GM23338 (cell line): Measurements from ENCODE around the gene FAHD1. TPM values are rescaled to one million over a fixed set of nuclear protein-coding genes. Genes with fewer than 3 reads are reported as not detected.
"Not testable (repeated sequence)": the region's sequence is repeated elsewhere in the genome, so short reads cannot be mapped to it uniquely, and the experiment has no call there.

Experiments used
- ATAC-seq: fragments of 200-7000 bp; cut with Tn5 transposase; 3 replicates; pipeline ENCODE4 v1.9.1; 2020
- DNase-seq: peaks from one replicate; pipeline ENCODE4 v3.0.0-alpha.2; 2015; ENCODE audit warnings: low spot score
- H2AFZ ChIP-seq: fragments of 200-600 bp; sonication (generic); 2 replicates; pipeline ENCODE4 v1.8.0; 2016; ENCODE audit warnings: antibody characterized with exemption, mild to moderate bottlenecking, moderate library complexity
- H3F3A ChIP-seq: fragments of 200-600 bp; sonication (generic); replicated peaks from 2 replicates; pipeline ENCODE4 v1.8.0; 2017; ENCODE audit warnings: antibody characterized with exemption, mixed run types, low read depth
- H3K27ac ChIP-seq: fragments of 200-600 bp; sonication (generic); 2 replicates; pipeline ENCODE4 v1.6.1; 2016; ENCODE audit warnings: low read depth
- H3K27me3 ChIP-seq: fragments of 200-600 bp; sonication (generic); 2 replicates; pipeline ENCODE4 v1.8.0; 2016; ENCODE audit warnings: mild to moderate bottlenecking, mixed run types, moderate library complexity; ENCODE audit not compliant: insufficient read depth
- H3K36me3 ChIP-seq: fragments of 200-600 bp; sonication (generic); 2 replicates; pipeline ENCODE4 v1.8.0; 2016; ENCODE audit warnings: mild to moderate bottlenecking; ENCODE audit not compliant: insufficient read depth
- H3K4me1 ChIP-seq: fragments of 200-600 bp; sonication (generic); 2 replicates; pipeline ENCODE4 v1.8.0; 2016; ENCODE audit warnings: mild to moderate bottlenecking, moderate library complexity; ENCODE audit not compliant: insufficient read depth
- H3K4me2 ChIP-seq: fragments of 200-600 bp; sonication (generic); 2 replicates; pipeline ENCODE4 v1.7.1; 2017; ENCODE audit warnings: mixed run types
- H3K4me3 ChIP-seq: fragments of 200-600 bp; sonication (generic); 2 replicates; pipeline ENCODE4 v1.6.1; 2016; ENCODE audit warnings: mixed run types
- H3K79me2 ChIP-seq: fragments of 200-600 bp; sonication (generic); replicated peaks from 2 replicates; pipeline ENCODE4 v1.8.0; 2017; ENCODE audit warnings: mild to moderate bottlenecking; ENCODE audit not compliant: insufficient read depth
- H3K9me2 ChIP-seq: fragments of 200-600 bp; sonication (generic); 2 replicates; pipeline ENCODE4 v1.8.0; 2017; ENCODE audit not compliant: insufficient read depth
- H4K20me1 ChIP-seq: fragments of 200-600 bp; sonication (generic); replicated peaks from 2 replicates; pipeline ENCODE4 v1.8.0; 2017; ENCODE audit warnings: mild to moderate bottlenecking; ENCODE audit not compliant: insufficient read depth
- H3K27ac Mint-ChIP-seq: 2 replicates; pipeline ENCODE4 v1.8.0; 2020; ENCODE audit warnings: inconsistent platforms, mild to moderate bottlenecking, moderate library complexity, mixed read lengths
- H3K27me3 Mint-ChIP-seq: 3 replicates; pipeline ENCODE4 v1.8.0; 2022; ENCODE audit warnings: low read depth, mild to moderate bottlenecking, moderate library complexity, mixed read lengths, inconsistent platforms; ENCODE audit not compliant: insufficient read depth, poor library complexity
- H3K36me3 Mint-ChIP-seq: 3 replicates; pipeline ENCODE4 v1.8.0; 2021; ENCODE audit warnings: low read depth, mild to moderate bottlenecking, inconsistent platforms, moderate library complexity, mixed read lengths
- H3K4me1 Mint-ChIP-seq: 3 replicates; pipeline ENCODE4 v1.8.0; 2020; ENCODE audit warnings: mild to moderate bottlenecking, inconsistent platforms, mixed read lengths
- H3K4me3 Mint-ChIP-seq: 3 replicates; pipeline ENCODE4 v1.8.0; 2021; ENCODE audit warnings: moderate library complexity, mild to moderate bottlenecking, inconsistent platforms, mixed read lengths
- H3K9me3 Mint-ChIP-seq: 3 replicates; pipeline ENCODE4 v1.8.0; 2020; ENCODE audit warnings: moderate library complexity, mild to moderate bottlenecking, inconsistent platforms, mixed read lengths
- ETS1 ChIP-seq: IDR thresholded peaks from 2 replicates; pipeline ENCODE4 v1.6.1; 2016; ENCODE audit warnings: antibody characterized with exemption
- POLR2AphosphoS5 ChIP-seq: IDR thresholded peaks from 2 replicates; pipeline ENCODE4 v1.6.1; 2016; ENCODE audit warnings: antibody characterized with exemption, low read depth
- REST ChIP-seq: IDR thresholded peaks from one replicate; pipeline ENCODE4 v1.6.1; 2018; ENCODE audit warnings: antibody characterized with exemption; ENCODE audit not compliant: unreplicated experiment
- ZNF331 ChIP-seq: fragments of 250-450 bp; sonication (Bioruptor Pico); IDR thresholded peaks from 2 replicates; pipeline ENCODE4 v1.5.0; 2020; ENCODE audit warnings: low read depth, mild to moderate bottlenecking, moderate library complexity
- polyA plus RNA-seq: library from polyadenylated mRNA; unstranded; fragments of >200 nt; fragmentation: Nextera tagmentation; extraction: Ambion mirVana; gene quantifications from 2 replicates; pipeline ENCODE4 v1.2.1, GENCODE V29; 2016
- total RNA-seq: library from RNA; depleted of rRNA; stranded (reverse); fragments of >200 nt; shearing (Covaris generic); gene quantifications from 2 replicates; pipeline ENCODE4 v1.2.3, GENCODE V29; 2014

FAHD1 gene
- total and polyA plus RNA-seq, 2 experiments from 2014 or later: 21.0 to 23.9 TPM

- not testable (repeated sequence) for H3K27me3 Mint-ChIP-seq, H4K20me1 ChIP-seq, H3K4me1 ChIP-seq, H3F3A ChIP-seq, H3K4me1 Mint-ChIP-seq, H3K27me3 ChIP-seq, H3K4me2 ChIP-seq, H3K9me2 ChIP-seq, H3K4me3 ChIP-seq, H3K4me3 Mint-ChIP-seq, H3K36me3 ChIP-seq, H2AFZ ChIP-seq, H3K79me2 ChIP-seq, H3K27ac ChIP-seq, H3K27ac Mint-ChIP-seq, ATAC-seq, DNase-seq
- Mint-ChIP-seq H3K9me3 (peaks cover 63% of the 10 kb centered on the region), H3K36me3 (peaks cover 59% of the 10 kb centered on the region)
These were observed 27.7 kb upstream of the FAHD1 start for GRCh38 chr16:1799263-1799662.

GRCh38 chr16:1800701-1801100 is 26.3 kb upstream of the FAHD1 start:
- no peaks in the 10 kb centered on the region for H3K4me1 ChIP-seq
- Mint-ChIP-seq H3K4me1 (no peaks in the 10 kb centered on the region), H3K36me3 (peaks cover 71% of the 10 kb centered on the region), H3K9me3 (peaks cover 67% of the 10 kb centered on the region), H3K27me3 (peaks cover 5% of the 10 kb centered on the region), H3K27ac (no peak overlapping the region), H3K4me3 (no peak overlapping the region)
- H2AFZ ChIP-seq: no peak overlapping the region
- DNase-seq (no peak), ATAC-seq (no peak)
- no peaks in the 10 kb centered on the region for H3K27me3 ChIP-seq
- H3K79me2 ChIP-seq: no peaks in the 10 kb centered on the region
- no peak overlapping the region for H3K27ac ChIP-seq
- no peaks in the 10 kb centered on the region for H4K20me1 ChIP-seq
- TF ChIP-seq ZNF331 (no peak), ETS1 (no peak)
- no peaks in the 10 kb centered on the region; the same call in 1 of the 2 replicates for H3K36me3 ChIP-seq
- H3K4me2 ChIP-seq: no peak overlapping the region
- H3F3A ChIP-seq: no peaks in the 10 kb centered on the region
- no peak overlapping the region for H3K4me3 ChIP-seq
- H3K9me2 ChIP-seq: no peaks in the 10 kb centered on the region

- no peak for DNase-seq
- H3K9me3 Mint-ChIP-seq: peaks cover 18% of the 10 kb centered on the region; the same call in 2 of the 3 replicates
- Histone ChIP-seq H3F3A (no peaks in the 10 kb centered on the region), H3K4me2 (no peak overlapping the region), H3K4me3 (no peak overlapping the region), H3K27me3 (no peaks in the 10 kb centered on the region), H3K4me1 (no peaks in the 10 kb centered on the region), H3K27ac (no peak overlapping the region), H2AFZ (no peak overlapping the region), H4K20me1 (no peaks in the 10 kb centered on the region; the same call in 1 of the 2 replicates), H3K79me2 (no peaks in the 10 kb centered on the region), H3K36me3 (no peaks in the 10 kb centered on the region), H3K9me2 (no peaks in the 10 kb centered on the region)
- H3K27ac Mint-ChIP-seq: no peak overlapping the region
- no peaks in the 10 kb centered on the region for H3K4me1 Mint-ChIP-seq
- no peak for ATAC-seq
- no peak for TF ChIP-seq POLR2AphosphoS5
- TF ChIP-seq REST: no peak
- H3K4me3 Mint-ChIP-seq: no peak overlapping the region
- peaks cover 1% of the 10 kb centered on the region for H3K27me3 Mint-ChIP-seq
- H3K36me3 Mint-ChIP-seq: peaks cover 40% of the 10 kb centered on the region
These were observed 19.4 kb upstream of the FAHD1 start for GRCh38 chr16:1807626-1808025.
